GM06990 (cell line): Measurements from ENCODE around the gene CRIP3.

Source experiments
- DNase-seq: peaks from one replicate; pipeline ENCODE4 v3.0.0-alpha.2; 2011; ENCODE audit not compliant: insufficient read length; ENCODE audit errors: extremely low read depth
- H3K27me3 ChIP-seq: replicated peaks from 2 replicates; pipeline ENCODE4 v1.6.0; 2011; ENCODE audit warnings: low read length; ENCODE audit not compliant: control insufficient read depth, insufficient read depth
- H3K36me3 ChIP-seq: 2 replicates; pipeline ENCODE4 v1.5.1; 2011; ENCODE audit warnings: low read length; ENCODE audit not compliant: control insufficient read depth, insufficient read depth
- H3K4me3 ChIP-seq: replicated peaks from 2 replicates; pipeline ENCODE4 v1.5.1; 2011; ENCODE audit warnings: low read depth, mild to moderate bottlenecking, control low read depth, low read length
- TF ChIP-seq, protein P1 (sequence below): IDR thresholded peaks from 2 replicates; pipeline ENCODE4 v1.5.1; 2011; ENCODE audit warnings: low read length, control low read depth, mild to moderate bottlenecking, inconsistent platforms; ENCODE audit not compliant: insufficient read depth, poor library complexity, severe bottlenecking

The CRIP3 gene

DNA sequence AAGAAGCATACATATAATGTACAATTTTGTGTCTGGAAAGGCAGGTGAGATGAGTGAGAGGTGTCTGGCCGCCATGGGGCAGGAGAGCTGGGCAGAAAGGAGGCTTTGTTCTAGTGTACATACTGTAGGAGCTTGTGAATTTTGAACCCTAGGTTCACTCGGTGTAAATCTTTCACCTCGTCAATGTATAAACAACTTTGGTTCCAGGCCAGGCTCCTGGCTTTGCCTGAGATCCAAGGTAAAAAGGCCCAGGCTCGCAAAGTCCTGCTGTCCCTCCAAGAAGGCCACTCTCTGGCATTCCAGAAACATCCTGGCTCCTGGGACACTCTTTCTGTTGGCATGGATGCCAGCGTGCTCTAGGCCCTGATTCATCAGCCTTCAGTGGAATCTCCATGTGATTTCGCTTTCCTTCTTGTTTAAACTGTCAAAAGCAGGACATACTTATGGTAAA is 17.7 kb downstream of the CRIP3 start:
- Histone ChIP-seq H3K4me3 (no peak overlapping the region), H3K36me3 (no peaks in the 10 kb centered on the region), H3K27me3 (no peaks in the 10 kb centered on the region; the same call in 1 of the 2 replicates)
- TF ChIP-seq, protein P1, sequence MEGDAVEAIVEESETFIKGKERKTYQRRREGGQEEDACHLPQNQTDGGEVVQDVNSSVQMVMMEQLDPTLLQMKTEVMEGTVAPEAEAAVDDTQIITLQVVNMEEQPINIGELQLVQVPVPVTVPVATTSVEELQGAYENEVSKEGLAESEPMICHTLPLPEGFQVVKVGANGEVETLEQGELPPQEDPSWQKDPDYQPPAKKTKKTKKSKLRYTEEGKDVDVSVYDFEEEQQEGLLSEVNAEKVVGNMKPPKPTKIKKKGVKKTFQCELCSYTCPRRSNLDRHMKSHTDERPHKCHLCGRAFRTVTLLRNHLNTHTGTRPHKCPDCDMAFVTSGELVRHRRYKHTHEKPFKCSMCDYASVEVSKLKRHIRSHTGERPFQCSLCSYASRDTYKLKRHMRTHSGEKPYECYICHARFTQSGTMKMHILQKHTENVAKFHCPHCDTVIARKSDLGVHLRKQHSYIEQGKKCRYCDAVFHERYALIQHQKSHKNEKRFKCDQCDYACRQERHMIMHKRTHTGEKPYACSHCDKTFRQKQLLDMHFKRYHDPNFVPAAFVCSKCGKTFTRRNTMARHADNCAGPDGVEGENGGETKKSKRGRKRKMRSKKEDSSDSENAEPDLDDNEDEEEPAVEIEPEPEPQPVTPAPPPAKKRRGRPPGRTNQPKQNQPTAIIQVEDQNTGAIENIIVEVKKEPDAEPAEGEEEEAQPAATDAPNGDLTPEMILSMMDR, result no peak
- no peak for DNase-seq

DNA sequence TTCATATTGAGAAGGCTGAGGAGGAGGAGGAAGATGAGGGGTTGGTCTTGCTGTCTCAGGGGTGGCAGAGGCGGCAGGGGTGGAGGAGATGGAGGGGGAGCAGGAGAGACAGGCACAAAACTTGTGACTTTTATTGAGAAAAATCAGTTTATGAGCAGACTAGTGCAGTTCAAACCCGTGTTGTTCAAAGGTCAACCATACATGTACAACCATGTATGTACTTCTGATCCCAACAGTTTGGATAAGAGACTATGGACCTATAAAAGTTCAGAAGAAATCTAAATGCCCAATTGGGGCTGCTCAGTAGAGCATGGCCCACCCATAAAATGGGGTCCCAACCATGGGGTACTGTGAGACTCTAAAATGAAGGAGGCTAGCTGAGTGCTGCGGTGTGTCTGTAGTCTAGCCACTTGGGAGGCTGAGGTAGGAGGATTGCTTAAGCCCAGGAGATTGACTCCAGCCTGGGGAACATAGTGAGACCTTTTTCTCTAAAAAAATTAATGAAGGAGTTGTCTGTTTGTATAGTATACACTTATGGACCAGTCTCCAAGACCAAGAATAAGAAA is 18.2 kb downstream of the CRIP3 start:
- H3K4me3 ChIP-seq, result no peak overlapping the region
- H3K36me3 ChIP-seq, result no peaks in the 10 kb centered on the region
- no peaks in the 10 kb centered on the region; the same call in 1 of the 2 replicates for H3K27me3 ChIP-seq
- no peak for DNase-seq
- TF ChIP-seq, protein P1, result no peak

DNA sequence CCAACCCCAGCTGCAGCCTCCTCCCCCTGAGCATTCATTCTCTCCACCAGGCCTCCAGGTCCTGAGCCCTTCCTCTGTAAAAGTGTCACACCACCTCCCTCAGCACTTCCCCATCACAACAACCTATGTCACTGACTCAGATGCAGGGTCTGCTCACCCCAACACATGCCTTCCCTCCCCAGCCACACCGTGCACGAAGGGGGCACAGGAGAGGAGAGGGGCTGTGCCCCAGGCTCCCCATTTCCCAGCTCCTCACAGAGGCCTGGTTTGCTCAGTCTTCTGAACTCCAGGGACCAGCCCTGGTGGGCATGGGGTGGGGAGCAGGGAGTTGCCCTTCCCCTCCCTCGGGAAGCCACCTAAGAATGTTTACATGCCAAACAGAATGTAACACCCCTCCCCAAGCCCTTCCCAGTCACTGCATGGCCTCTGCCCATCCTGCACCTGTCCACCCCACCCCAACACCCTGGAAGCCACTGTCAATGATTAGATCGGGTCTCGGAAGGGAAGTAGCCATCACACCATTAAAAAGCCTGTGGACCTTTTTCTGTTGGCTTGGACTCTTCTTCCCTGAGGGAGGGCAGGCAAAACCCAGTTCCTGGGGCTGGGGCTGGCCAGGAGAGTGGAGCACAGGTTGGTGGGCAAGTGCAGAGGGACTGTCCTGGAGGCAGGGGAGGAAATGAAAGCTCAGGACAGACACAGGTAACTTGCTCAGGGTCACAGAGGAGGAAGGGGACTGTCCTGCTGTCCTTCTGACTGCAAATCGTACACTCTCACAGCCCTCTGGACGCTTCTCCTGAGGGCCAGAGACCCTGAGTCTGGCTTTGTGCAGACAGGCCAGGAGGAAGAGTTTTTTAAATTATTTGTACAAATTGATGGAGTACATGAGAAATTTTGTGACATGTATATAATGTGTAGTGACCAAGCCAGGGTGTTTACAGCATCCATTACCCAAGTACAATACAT is 20.6 kb downstream of the CRIP3 start:
- H3K36me3 ChIP-seq, result no peaks in the 10 kb centered on the region
- H3K4me3 ChIP-seq, result no peak overlapping the region
- no peak for DNase-seq
- TF ChIP-seq, protein P1, result no peak
- no peaks in the 10 kb centered on the region; the same call in 1 of the 2 replicates for H3K27me3 ChIP-seq

DNA sequence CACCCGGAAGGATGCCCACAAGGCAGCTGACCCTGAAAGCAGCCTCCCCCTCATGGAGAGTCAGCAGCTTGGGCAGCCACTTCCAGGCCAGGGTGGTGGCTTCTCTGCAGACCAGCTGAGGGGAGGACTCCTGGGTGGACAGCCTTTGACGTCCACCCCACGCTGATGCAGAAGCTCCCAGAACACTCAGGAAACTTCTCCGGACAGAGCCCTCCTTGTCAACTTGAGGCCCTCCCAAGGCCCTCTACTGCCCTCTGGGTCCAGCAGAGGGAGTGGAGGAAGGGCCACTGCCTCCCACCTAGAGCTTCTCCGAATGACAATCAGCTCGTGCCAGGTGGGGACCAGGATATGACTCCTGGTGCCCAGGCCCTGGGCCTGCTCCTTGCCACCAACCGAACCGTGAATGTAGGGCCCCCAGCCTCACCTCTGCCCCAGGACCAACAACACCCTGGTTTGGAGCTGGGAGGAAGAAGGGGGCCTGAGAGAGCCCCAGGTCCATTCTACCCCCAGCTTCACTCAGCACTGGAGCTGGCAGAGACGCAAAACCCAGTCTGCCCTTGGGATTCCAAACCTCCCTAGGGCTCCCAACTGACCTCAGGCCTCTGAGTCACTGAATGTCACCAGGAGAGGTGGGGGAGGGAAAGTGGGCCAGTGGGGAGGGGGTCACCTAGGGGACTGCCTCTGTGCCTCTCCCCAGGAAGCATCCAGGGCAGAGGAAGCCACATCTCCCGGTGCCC is 21.5 kb downstream of the CRIP3 start:
- H3K4me3 ChIP-seq, result no peak overlapping the region
- no peak for DNase-seq
- TF ChIP-seq, protein P1, result no peak
- no peaks in the 10 kb centered on the region; the same call in 1 of the 2 replicates for H3K27me3 ChIP-seq
- H3K36me3 ChIP-seq, result no peaks in the 10 kb centered on the region

DNA sequence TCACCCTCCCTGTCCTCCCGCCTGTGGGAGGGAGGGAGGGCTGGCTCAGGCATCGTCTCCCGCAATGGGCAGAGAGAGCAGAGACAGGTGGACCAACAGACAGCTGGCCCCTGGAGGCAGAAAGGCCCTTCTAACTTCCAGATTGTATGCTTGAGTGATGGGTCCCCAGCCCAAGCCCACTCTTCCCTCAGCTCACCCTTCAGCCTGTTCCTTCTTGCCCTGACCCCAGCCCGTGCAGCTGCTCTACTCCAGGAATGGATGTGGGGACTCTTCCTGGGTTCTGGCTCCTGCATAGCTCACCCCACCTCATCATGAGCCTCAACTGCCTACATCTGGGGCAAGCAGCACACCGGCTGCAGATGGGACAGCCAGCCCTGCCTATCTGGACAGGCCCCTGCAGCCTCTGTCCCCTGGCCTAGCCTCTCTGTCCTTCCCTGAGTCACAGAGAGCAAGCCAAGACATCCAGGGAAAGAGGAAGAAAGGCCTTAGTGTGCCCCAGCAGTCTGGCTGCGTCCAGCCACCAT is 22.1 kb downstream of the CRIP3 start:
- Histone ChIP-seq H3K4me3 (no peak overlapping the region), H3K27me3 (no peaks in the 10 kb centered on the region; the same call in 1 of the 2 replicates), H3K36me3 (no peaks in the 10 kb centered on the region)
- TF ChIP-seq, protein P1, result no peak
- DNase-seq, result no peak
